CD4-positive, CD25-positive, alpha-beta regulatory T cell (primary cell): ENCODE measurements around the gene EVA1B. TPM values are rescaled to one million over a fixed set of nuclear protein-coding genes. Genes with fewer than 3 reads are reported as not detected.

Experiments used
- ATAC-seq, 2 donors: fragments of 150-1000 bp; cut with Tn5 transposase; one replicate each; pipeline ENCODE4 v1.10.0; 2021; ENCODE audit warnings: low read depth in 2 of 2, moderate number of reproducible peaks in 2 of 2, moderate library complexity in 1 of 2
- DNase-seq, 3 donors: peaks; one replicate each; pipeline versions ENCODE4 v3.0.0 to v3.0.0-alpha.2; 2012 to 2022; ENCODE audit warnings: mixed read lengths in 1 of 3
- H3K27ac ChIP-seq: one replicate; pipeline ENCODE4 v1.7.0; 2013; ENCODE audit warnings: mild to moderate bottlenecking, low read length; ENCODE audit not compliant: insufficient read depth, poor library complexity, severe bottlenecking
- H3K27me3 ChIP-seq: one replicate; pipeline ENCODE4 v1.7.0; 2013; ENCODE audit warnings: low read length; ENCODE audit not compliant: control insufficient read depth, insufficient read depth
- H3K36me3 ChIP-seq: one replicate; pipeline ENCODE4 v1.7.0; 2013; ENCODE audit warnings: mild to moderate bottlenecking, low read length, moderate library complexity; ENCODE audit not compliant: control insufficient read depth, insufficient read depth
- H3K4me1 ChIP-seq: 2 replicates; pipeline ENCODE4 v1.7.0; 2013; ENCODE audit warnings: mild to moderate bottlenecking, low read length; ENCODE audit not compliant: insufficient read depth, control insufficient read depth, poor library complexity, severe bottlenecking
- H3K4me3 ChIP-seq: one replicate; pipeline ENCODE4 v1.7.0; 2013; ENCODE audit warnings: low read depth, mild to moderate bottlenecking, low read length, moderate library complexity
- H3K9me3 ChIP-seq, 2 experiments: 1 replicate in 1 of 2; 2 replicates in 1 of 2; pipeline ENCODE4 v1.7.0; 2013; ENCODE audit warnings: low read length in 2 of 2, mild to moderate bottlenecking in 1 of 2, moderate library complexity in 1 of 2; ENCODE audit not compliant: control insufficient read depth in 2 of 2
- H3K27ac Mint-ChIP-seq, 3 donors: one replicate each; pipeline ENCODE4 v1.8.0; 2020 to 2022; ENCODE audit warnings: mild to moderate bottlenecking in 3 of 3, mixed read lengths in 3 of 3, moderate library complexity in 2 of 3
- H3K27me3 Mint-ChIP-seq: one replicate; pipeline ENCODE4 v1.8.0; 2022; ENCODE audit warnings: mild to moderate bottlenecking, mixed read lengths
- H3K36me3 Mint-ChIP-seq: one replicate; pipeline ENCODE4 v1.8.0; 2020; ENCODE audit warnings: mixed read lengths
- H3K4me1 Mint-ChIP-seq, 4 donors: one replicate each; pipeline ENCODE4 v1.8.0; 2020 to 2022; ENCODE audit warnings: mixed read lengths in 4 of 4, mild to moderate bottlenecking in 1 of 4
- H3K4me3 Mint-ChIP-seq, 4 donors: one replicate each; pipeline ENCODE4 v1.8.0; 2020 to 2022; ENCODE audit warnings: mild to moderate bottlenecking in 4 of 4, mixed read lengths in 4 of 4, moderate library complexity in 3 of 4
- H3K9me3 Mint-ChIP-seq, 7 donors: one replicate each; pipeline ENCODE4 v1.8.0; 2020 to 2022; ENCODE audit warnings: mixed read lengths in 7 of 7, mild to moderate bottlenecking in 3 of 7, moderate library complexity in 2 of 7
- polyA plus RNA-seq, 4 donors: library from polyadenylated mRNA; unstranded; fragments of 300-500 nt; fragmentation: Illumina TruSeq; gene quantifications; one replicate each; pipeline ENCODE4 v1.2.3, GENCODE V29; 2021
- total RNA-seq: library from RNA; stranded (reverse); gene quantifications from one replicate; pipeline ENCODE4 v1.2.3, GENCODE V29; 2022

The EVA1B gene
- total and polyA plus RNA-seq, 5 donors from 2014 or later, result 8.7 to 18.0 (median 12.7) TPM

DNA sequence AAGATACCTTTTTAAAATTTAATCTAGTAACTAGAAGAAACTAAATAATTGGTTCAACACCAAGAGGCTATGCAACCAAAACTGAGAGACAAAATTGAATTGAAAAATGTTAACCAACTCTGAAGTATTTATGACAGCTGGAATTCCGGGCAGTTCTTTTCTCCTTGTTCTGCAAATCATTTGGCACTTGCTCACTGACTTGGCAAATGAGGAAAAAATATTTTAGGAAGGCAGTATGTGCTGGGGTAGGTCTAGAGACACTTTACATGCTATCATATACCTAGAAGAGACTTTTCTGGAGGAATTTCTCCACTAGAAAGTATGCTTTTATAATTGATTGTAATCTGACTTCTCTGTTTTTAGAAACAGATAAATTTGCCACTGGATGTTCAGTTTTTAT lies 39.4 kb downstream of the EVA1B start:
- ATAC-seq (no peak), DNase-seq (no peak)
- Histone ChIP-seq H3K27ac (peak overlapping the region; percentile 19), H3K9me3 (no peaks in the 10 kb centered on the region), H3K4me1 (peaks cover 3% of the 10 kb centered on the region), H3K27me3 (no peaks in the 10 kb centered on the region), H3K4me3 (no peak overlapping the region), H3K36me3 (peaks cover 64% of the 10 kb centered on the region)
- Mint-ChIP-seq H3K9me3 (no peaks in the 10 kb centered on the region), H3K27me3 (no peaks in the 10 kb centered on the region), H3K4me3 (no peak overlapping the region), H3K4me1 (peaks cover 16 to 37% (median 33%) of the 10 kb centered on the region in 4 donors), H3K36me3 (peaks cover 41% of the 10 kb centered on the region), H3K27ac (peak overlapping the region in 1 of 3 donors; percentile 25)

DNA sequence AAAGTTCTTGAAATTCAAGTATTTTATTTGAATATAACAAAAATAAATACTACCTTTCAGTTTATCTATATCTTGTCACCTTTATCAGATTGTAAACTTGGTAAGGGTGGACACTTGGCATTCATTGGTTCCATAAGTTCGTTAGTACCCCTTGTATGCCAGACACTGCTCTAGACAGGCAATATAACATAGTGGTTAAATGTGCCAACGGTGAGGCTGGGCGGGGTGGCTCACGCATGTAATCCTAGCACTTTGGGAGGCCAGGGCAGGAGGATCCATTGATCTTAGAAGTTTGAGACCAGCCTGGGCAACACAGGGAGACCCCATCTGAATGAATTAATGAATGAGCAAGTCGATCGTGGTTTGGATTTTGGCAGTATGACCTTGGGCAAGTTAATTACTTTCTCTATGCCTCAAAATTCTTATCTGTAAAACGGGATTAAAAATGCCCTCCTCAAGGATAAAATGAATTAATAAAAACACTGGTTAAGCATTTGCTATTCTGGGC lies 43.6 kb downstream of the EVA1B start:
- DNase-seq (no peak), ATAC-seq (no peak)
- Mint-ChIP-seq H3K9me3 (no peaks in the 10 kb centered on the region), H3K4me1 (peaks cover 7 to 31% (median 23%) of the 10 kb centered on the region in 4 donors), H3K27ac (peak overlapping the region; percentile 64 to 85 (median 81)), H3K27me3 (no peaks in the 10 kb centered on the region), H3K4me3 (no peak overlapping the region), H3K36me3 (peaks cover 10% of the 10 kb centered on the region)
- no peaks in the 10 kb centered on the region for H3K27me3 ChIP-seq
- peaks cover 32% of the 10 kb centered on the region for H3K36me3 ChIP-seq
- H3K9me3 ChIP-seq, result no peaks in the 10 kb centered on the region
- no peak overlapping the region for H3K27ac ChIP-seq
- H3K4me1 ChIP-seq, result no peaks in the 10 kb centered on the region
- H3K4me3 ChIP-seq, result no peak overlapping the region

DNA sequence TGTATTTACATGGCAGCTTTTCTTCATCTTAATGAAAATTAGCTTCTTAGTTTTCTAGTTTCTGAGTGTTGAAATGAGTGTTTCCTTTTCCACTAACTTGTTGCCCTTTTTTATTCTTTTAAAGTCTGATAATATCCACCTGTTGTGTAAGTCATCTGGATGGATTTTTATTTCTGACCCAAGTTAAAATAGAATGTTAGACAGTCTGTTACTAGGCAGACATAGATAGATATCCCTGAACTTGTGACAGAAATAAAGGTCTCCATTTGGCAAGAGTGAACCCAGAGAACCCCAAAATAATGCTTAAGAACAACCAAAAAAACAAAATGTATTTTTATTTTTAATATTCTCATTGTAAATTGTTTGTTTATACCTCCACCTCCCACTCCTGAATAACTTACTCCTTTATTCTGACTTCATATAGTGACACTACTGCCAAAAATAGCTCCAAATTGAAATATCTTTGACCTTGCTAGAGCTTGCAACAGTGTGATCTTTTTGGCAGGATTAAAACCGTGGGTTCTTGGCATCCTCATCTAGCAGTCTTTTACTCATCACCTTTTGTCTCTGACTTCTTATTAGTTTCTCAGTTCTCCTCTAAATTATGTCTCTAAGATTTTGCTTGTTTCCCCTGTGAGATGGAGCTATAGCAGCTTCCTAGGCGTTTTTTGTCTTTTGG lies 44.2 kb downstream of the EVA1B start:
- Mint-ChIP-seq H3K27ac (peak overlapping the region in 2 of 3 donors; percentile 63 to 81), H3K27me3 (no peaks in the 10 kb centered on the region), H3K36me3 (peaks cover 10% of the 10 kb centered on the region), H3K9me3 (no peaks in the 10 kb centered on the region), H3K4me3 (no peak overlapping the region), H3K4me1 (peaks cover 7 to 31% (median 23%) of the 10 kb centered on the region in 4 donors)
- H3K9me3 ChIP-seq, result no peaks in the 10 kb centered on the region
- H3K27ac ChIP-seq, result peak overlapping the region; percentile 51
- peaks cover 26% of the 10 kb centered on the region for H3K36me3 ChIP-seq
- H3K4me3 ChIP-seq, result no peak overlapping the region
- no peaks in the 10 kb centered on the region for H3K4me1 ChIP-seq
- no peak for ATAC-seq
- DNase-seq, result no peak
- H3K27me3 ChIP-seq, result no peaks in the 10 kb centered on the region

DNA sequence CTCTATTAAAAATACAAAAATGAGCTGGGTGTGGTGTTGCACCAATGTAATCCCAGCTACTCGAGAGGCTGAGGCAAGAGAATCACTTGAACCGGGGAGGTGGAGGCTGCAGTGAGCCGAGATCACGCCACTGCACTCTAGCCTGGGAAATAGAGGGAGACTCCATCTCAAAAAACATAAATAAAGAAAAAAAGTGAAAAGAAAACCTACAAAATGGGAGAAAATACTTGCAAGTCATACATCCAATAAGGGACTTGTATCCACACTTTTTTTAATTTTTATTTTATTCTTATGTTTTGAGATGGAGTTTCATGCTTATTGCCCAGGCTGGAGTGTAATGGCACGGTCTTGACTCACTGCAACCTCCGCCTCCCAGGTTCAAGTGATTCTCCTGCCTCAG lies 46.8 kb downstream of the EVA1B start:
- Histone ChIP-seq H3K27ac (no peak overlapping the region), H3K36me3 (peaks cover 24% of the 10 kb centered on the region), H3K4me3 (no peak overlapping the region), H3K4me1 (no peaks in the 10 kb centered on the region), H3K9me3 (no peaks in the 10 kb centered on the region), H3K27me3 (no peaks in the 10 kb centered on the region)
- no peaks in the 10 kb centered on the region for H3K27me3 Mint-ChIP-seq
- peaks cover 11% of the 10 kb centered on the region for H3K36me3 Mint-ChIP-seq
- no peaks in the 10 kb centered on the region for H3K9me3 Mint-ChIP-seq
- DNase-seq (no peak), ATAC-seq (no peak)
- peaks cover 8 to 36% (median 27%) of the 10 kb centered on the region in 4 donors for H3K4me1 Mint-ChIP-seq
- H3K27ac Mint-ChIP-seq, result no peak overlapping the region
- no peak overlapping the region for H3K4me3 Mint-ChIP-seq

DNA sequence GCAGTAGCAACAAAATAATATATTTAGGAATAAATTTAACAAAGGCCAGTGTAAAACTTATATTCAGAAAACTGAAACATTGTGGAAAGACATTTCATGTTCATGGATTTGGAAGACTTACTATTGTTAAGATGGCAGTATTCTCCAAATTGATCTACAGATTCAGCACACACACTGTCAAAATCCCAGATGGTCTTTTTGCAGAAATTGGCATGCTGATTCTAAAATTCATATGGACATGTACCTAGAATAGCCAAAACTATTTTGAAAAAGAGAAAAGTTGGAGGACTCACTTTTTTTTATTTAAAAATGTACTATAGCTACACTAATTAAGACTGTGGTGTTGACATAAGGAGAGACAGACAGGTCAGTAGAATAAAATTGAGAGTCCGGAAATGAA lies 49.2 kb downstream of the EVA1B start:
- Histone ChIP-seq H3K4me1 (no peaks in the 10 kb centered on the region), H3K27me3 (no peaks in the 10 kb centered on the region), H3K4me3 (no peak overlapping the region), H3K36me3 (peaks cover 31% of the 10 kb centered on the region), H3K9me3 (no peaks in the 10 kb centered on the region), H3K27ac (no peak overlapping the region)
- H3K27ac Mint-ChIP-seq, result peak overlapping the region in 2 of 3 donors; percentile 20 to 38
- H3K36me3 Mint-ChIP-seq, result peaks cover 19% of the 10 kb centered on the region
- no peaks in the 10 kb centered on the region for H3K9me3 Mint-ChIP-seq
- DNase-seq (no peak), ATAC-seq (no peak)
- H3K4me1 Mint-ChIP-seq, result peaks cover 9 to 29% (median 18%) of the 10 kb centered on the region in 4 donors
- H3K4me3 Mint-ChIP-seq, result no peak overlapping the region
- no peaks in the 10 kb centered on the region for H3K27me3 Mint-ChIP-seq

DNA sequence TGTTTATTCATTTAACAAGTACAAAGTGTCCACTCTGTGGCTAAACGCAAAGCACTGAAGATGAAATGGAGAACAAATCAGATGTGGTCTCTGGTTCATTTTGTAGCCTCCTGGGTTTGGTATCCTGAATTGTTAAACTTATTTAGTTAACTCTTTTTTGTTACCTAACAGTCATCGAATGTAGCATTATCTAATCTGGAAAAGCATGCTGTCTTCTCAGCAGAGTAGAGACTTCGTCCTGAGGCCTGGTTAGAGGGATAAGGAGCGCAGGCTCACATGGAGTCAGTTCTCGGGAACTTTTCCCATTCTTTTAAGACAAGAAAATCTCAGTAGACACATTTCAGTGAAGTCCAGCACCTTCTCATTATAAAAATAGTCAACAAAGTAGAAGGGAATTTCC lies 50.4 kb downstream of the EVA1B start:
- Histone ChIP-seq H3K27me3 (no peaks in the 10 kb centered on the region), H3K4me1 (no peaks in the 10 kb centered on the region), H3K27ac (no peak overlapping the region), H3K36me3 (peaks cover 36% of the 10 kb centered on the region), H3K9me3 (no peaks in the 10 kb centered on the region), H3K4me3 (no peak overlapping the region)
- no peaks in the 10 kb centered on the region for H3K9me3 Mint-ChIP-seq
- H3K27ac Mint-ChIP-seq, result peak overlapping the region; percentile 9 to 51 (median 22)
- DNase-seq (no peak), ATAC-seq (no peak)
- no peaks in the 10 kb centered on the region for H3K27me3 Mint-ChIP-seq
- peaks cover 9 to 23% (median 17%) of the 10 kb centered on the region in 4 donors for H3K4me1 Mint-ChIP-seq
- H3K36me3 Mint-ChIP-seq, result peaks cover 21% of the 10 kb centered on the region
- no peak overlapping the region for H3K4me3 Mint-ChIP-seq

Other genes starting within 250 kb of the EVA1B start
- gene TEKT2, start 239.6 kb downstream of the EVA1B start, total RNA-seq, result 0.81 TPM
- gene TEKT2, start 239.6 kb downstream of the EVA1B start, polyA plus RNA-seq, result not detected
- gene ADPRS, start 234.8 kb downstream of the EVA1B start, total RNA-seq, result 20.6 TPM
- 10 to 100 TPM; 21.4 to 41.6 (median 28.4) TPM for gene ADPRS, start 234.8 kb downstream of the EVA1B start, polyA plus RNA-seq
- not detected for gene COL8A2, start 198.4 kb downstream of the EVA1B start, total RNA-seq
- gene COL8A2, start 198.4 kb downstream of the EVA1B start, polyA plus RNA-seq, result under 1 TPM in 1 of 4 donors, not detected in 3; 0.03 TPM
- gene TRAPPC3, start 174.2 kb downstream of the EVA1B start, total RNA-seq, result 45.6 TPM
- 100 to 1,000 TPM; 112 to 137 (median 126) TPM for gene TRAPPC3, start 174.2 kb downstream of the EVA1B start, polyA plus RNA-seq
- gene MAP7D1, start 167.5 kb downstream of the EVA1B start, total RNA-seq, result 178 TPM
- 10 to 100 TPM; 10.1 to 16.3 (median 13.1) TPM for gene MAP7D1, start 167.5 kb downstream of the EVA1B start, polyA plus RNA-seq
- 84.4 TPM for gene THRAP3, start 99.2 kb downstream of the EVA1B start, total RNA-seq
- 10 to 100 TPM; 62.5 to 73.7 (median 68.2) TPM for gene THRAP3, start 99.2 kb downstream of the EVA1B start, polyA plus RNA-seq
- 3.2 TPM for gene SH3D21, start 17.3 kb downstream of the EVA1B start, total RNA-seq
- gene SH3D21, start 17.3 kb downstream of the EVA1B start, polyA plus RNA-seq, result under 1 TPM; 0.26 to 0.42 (median 0.33) TPM
- gene STK40, start 62.3 kb upstream of the EVA1B start, total RNA-seq, result 30.1 TPM
- 10 to 100 TPM; 27.1 to 36.4 (median 30.3) TPM for gene STK40, start 62.3 kb upstream of the EVA1B start, polyA plus RNA-seq
- 33.8 TPM for gene LSM10, start 74.3 kb upstream of the EVA1B start, total RNA-seq
- 100 to 1,000 TPM; 142 to 153 (median 145) TPM for gene LSM10, start 74.3 kb upstream of the EVA1B start, polyA plus RNA-seq
- not detected for gene OSCP1, start 126.8 kb upstream of the EVA1B start, total RNA-seq
- 1 to 10 TPM in 2 of 4 donors, under 1 TPM in 2; 0.35 to 1.8 (median 0.73) TPM for gene OSCP1, start 126.8 kb upstream of the EVA1B start, polyA plus RNA-seq
- gene MRPS15, start 140.7 kb upstream of the EVA1B start, total RNA-seq, result 36.7 TPM
- gene MRPS15, start 140.7 kb upstream of the EVA1B start, polyA plus RNA-seq, result 10 to 100 TPM; 67.6 to 97.2 (median 72.3) TPM
- 3.6 TPM for gene CSF3R, start 159.3 kb upstream of the EVA1B start, total RNA-seq
- under 1 TPM in 3 of 4 donors, not detected in 1; 0.10 to 0.33 (median 0.13) TPM for gene CSF3R, start 159.3 kb upstream of the EVA1B start, polyA plus RNA-seq